Loucy (cell line): ENCODE results near the gene STXBP5.

ENCODE experiments used
- H2AFZ ChIP-seq: fragments of 200-600 bp; sonication (generic); 2 replicates; pipeline ENCODE4 v1.6.0; 2016; ENCODE audit warnings: antibody characterized with exemption, mild to moderate bottlenecking, low read length, moderate library complexity
- H3F3A ChIP-seq: fragments of 200-600 bp; 2 replicates; pipeline ENCODE4 v1.6.0; 2016; ENCODE audit warnings: antibody characterized with exemption, low read depth, mild to moderate bottlenecking
- H3K27me3 ChIP-seq: fragments of 200-600 bp; sonication (generic); 2 replicates; pipeline ENCODE4 v1.6.1; 2014; ENCODE audit warnings: low read length, mild to moderate bottlenecking; ENCODE audit not compliant: insufficient read depth, poor library complexity, severe bottlenecking
- H3K36me3 ChIP-seq: fragments of 200-600 bp; sonication (generic); 2 replicates; pipeline ENCODE4 v1.6.1; 2016; ENCODE audit warnings: low read length; ENCODE audit not compliant: insufficient read depth
- H3K4me1 ChIP-seq: fragments of 200-600 bp; sonication (generic); 2 replicates; pipeline ENCODE4 v1.5.1; 2014; ENCODE audit warnings: low read length, mild to moderate bottlenecking; ENCODE audit not compliant: insufficient read depth, poor library complexity, severe bottlenecking
- H3K4me2 ChIP-seq: fragments of 200-600 bp; sonication (generic); 2 replicates; pipeline ENCODE4 v1.6.0; 2014; ENCODE audit warnings: antibody characterized with exemption, low read length, low read depth, mild to moderate bottlenecking; ENCODE audit not compliant: poor library complexity, severe bottlenecking
- H3K4me3 ChIP-seq: fragments of 200-600 bp; sonication (generic); 2 replicates; pipeline ENCODE4 v1.5.1; 2014; ENCODE audit warnings: low read length, mild to moderate bottlenecking, mixed read lengths; ENCODE audit not compliant: poor library complexity, severe bottlenecking
- H3K79me2 ChIP-seq: fragments of 200-600 bp; sonication (generic); 2 replicates; pipeline ENCODE4 v1.6.1; 2014; ENCODE audit warnings: low read length; ENCODE audit not compliant: insufficient read depth
- H3K9ac ChIP-seq: fragments of 200-600 bp; sonication (generic); 2 replicates; pipeline ENCODE4 v1.6.0; 2014; ENCODE audit warnings: mild to moderate bottlenecking, low read depth, low read length, moderate library complexity; ENCODE audit not compliant: poor library complexity, severe bottlenecking
- H3K9me2 ChIP-seq: fragments of 200-600 bp; sonication (generic); replicated peaks from 2 replicates; pipeline ENCODE4 v1.6.1; 2016; ENCODE audit warnings: low read depth, low read length, mixed read lengths
- H3K9me3 ChIP-seq: fragments of 200-600 bp; sonication (generic); 2 replicates; pipeline ENCODE4 v1.6.1; 2014; ENCODE audit warnings: mild to moderate bottlenecking, antibody characterized with exemption, low read length, low read depth; ENCODE audit not compliant: insufficient read depth
- H4K20me1 ChIP-seq: fragments of 200-600 bp; sonication (generic); 2 replicates; pipeline ENCODE4 v1.6.0; 2014; ENCODE audit warnings: antibody characterized with exemption, low read length, mild to moderate bottlenecking; ENCODE audit not compliant: insufficient read depth, poor library complexity, severe bottlenecking
- EZH2phosphoT487 ChIP-seq: fragments of 200-600 bp; IDR thresholded peaks from 2 replicates; pipeline ENCODE4 v1.6.1; 2018; ENCODE audit warnings: antibody characterized with exemption, mild to moderate bottlenecking, moderate library complexity, borderline replicate concordance
- TF ChIP-seq, protein P1 (sequence below): fragments of 200-600 bp; sonication (generic); conservative IDR thresholded peaks from 2 replicates; pipeline ENCODE4 v1.5.1; 2014; ENCODE audit warnings: mild to moderate bottlenecking, antibody characterized with exemption, low read length

STXBP5 gene

GRCh38 chr6:147201885-147202515 is 2.2 kb upstream of the STXBP5 start:
- Histone ChIP-seq H3K9me3 (no peaks in the 10 kb centered on the region), H3K4me2 (peak overlapping the region; percentile 91), H3K4me3 (peak overlapping the region; percentile 87), H2AFZ (peak overlapping the region; percentile 85), H3K4me1 (peaks cover 29% of the 10 kb centered on the region), H4K20me1 (peaks cover 20% of the 10 kb centered on the region), H3K79me2 (peaks cover 25% of the 10 kb centered on the region), H3K9ac (peak overlapping the region; percentile 86), H3F3A (no peaks in the 10 kb centered on the region), H3K36me3 (no peaks in the 10 kb centered on the region), H3K27me3 (no peaks in the 10 kb centered on the region), H3K9me2 (no peaks in the 10 kb centered on the region)
- TF ChIP-seq, protein P1, sequence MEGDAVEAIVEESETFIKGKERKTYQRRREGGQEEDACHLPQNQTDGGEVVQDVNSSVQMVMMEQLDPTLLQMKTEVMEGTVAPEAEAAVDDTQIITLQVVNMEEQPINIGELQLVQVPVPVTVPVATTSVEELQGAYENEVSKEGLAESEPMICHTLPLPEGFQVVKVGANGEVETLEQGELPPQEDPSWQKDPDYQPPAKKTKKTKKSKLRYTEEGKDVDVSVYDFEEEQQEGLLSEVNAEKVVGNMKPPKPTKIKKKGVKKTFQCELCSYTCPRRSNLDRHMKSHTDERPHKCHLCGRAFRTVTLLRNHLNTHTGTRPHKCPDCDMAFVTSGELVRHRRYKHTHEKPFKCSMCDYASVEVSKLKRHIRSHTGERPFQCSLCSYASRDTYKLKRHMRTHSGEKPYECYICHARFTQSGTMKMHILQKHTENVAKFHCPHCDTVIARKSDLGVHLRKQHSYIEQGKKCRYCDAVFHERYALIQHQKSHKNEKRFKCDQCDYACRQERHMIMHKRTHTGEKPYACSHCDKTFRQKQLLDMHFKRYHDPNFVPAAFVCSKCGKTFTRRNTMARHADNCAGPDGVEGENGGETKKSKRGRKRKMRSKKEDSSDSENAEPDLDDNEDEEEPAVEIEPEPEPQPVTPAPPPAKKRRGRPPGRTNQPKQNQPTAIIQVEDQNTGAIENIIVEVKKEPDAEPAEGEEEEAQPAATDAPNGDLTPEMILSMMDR, result no peak
- no peak for TF ChIP-seq EZH2phosphoT487

GRCh38 chr6:147202516-147203310 is 1.5 kb upstream of the STXBP5 start:
- TF ChIP-seq EZH2phosphoT487, result no peak
- TF ChIP-seq, protein P1, result no peak
- peaks cover 34% of the 10 kb centered on the region for H3K4me1 ChIP-seq

DNA sequence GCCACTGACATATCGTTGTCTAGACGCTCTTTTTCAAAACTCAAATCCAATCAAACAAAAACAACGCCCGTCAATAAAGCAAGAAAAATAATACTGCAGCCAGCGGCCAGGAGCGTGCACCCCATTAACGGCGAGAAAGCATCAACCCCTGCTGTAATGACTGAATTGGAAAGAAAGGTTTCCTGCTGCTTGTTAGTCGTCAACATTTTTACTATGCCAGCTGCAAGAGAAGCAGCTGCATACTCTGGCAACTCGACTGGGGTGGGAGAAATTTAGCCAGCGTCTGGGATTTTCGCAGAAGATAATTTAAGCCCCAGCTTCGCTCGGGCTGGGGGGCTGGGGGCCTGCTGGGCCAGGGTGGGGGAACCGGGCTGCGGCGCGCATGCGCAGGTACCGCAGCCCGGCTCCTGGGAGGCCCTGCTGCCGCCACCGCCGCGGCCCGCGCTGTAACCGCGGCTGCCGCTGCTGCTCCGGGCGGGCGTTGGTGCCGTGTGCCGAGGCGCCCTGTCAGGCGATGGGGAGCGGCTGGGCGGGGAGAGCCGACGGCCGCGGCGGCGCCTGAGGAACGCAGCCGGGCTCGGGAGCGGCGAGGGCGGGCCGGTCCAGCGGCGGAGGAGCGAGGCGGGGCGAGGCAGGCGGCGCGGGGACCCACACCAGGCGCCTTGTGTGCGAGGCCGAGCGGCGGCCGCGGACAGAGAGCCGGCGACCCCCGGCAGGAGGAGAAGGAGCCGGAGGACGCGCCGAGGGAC is 732 bp upstream of the STXBP5 start:
- H4K20me1 ChIP-seq, result peaks cover 30% of the 10 kb centered on the region

More at GRCh38 chr6:147202516-147203310, 1.5 kb upstream of the STXBP5 start:
- Histone ChIP-seq H4K20me1 (peaks cover 25% of the 10 kb centered on the region), H2AFZ (peak overlapping the region; percentile 89), H3F3A (no peaks in the 10 kb centered on the region), H3K9me2 (no peaks in the 10 kb centered on the region), H3K4me2 (peak overlapping the region; percentile 91), H3K27me3 (no peaks in the 10 kb centered on the region), H3K79me2 (peaks cover 32% of the 10 kb centered on the region), H3K4me3 (peak overlapping the region; percentile 87), H3K9me3 (no peaks in the 10 kb centered on the region), H3K36me3 (no peaks in the 10 kb centered on the region), H3K9ac (peak overlapping the region; percentile 86)

More for the DNA sequence above, 732 bp upstream of the STXBP5 start:
- no peaks in the 10 kb centered on the region for H3K27me3 ChIP-seq
- no peaks in the 10 kb centered on the region for H3K36me3 ChIP-seq
- H2AFZ ChIP-seq, result peak overlapping the region; percentile 89
- H3K9me3 ChIP-seq, result no peaks in the 10 kb centered on the region
- no peaks in the 10 kb centered on the region for H3F3A ChIP-seq
- H3K9me2 ChIP-seq, result no peaks in the 10 kb centered on the region
- peaks cover 39% of the 10 kb centered on the region for H3K79me2 ChIP-seq
- peak overlapping the region; percentile 91 for H3K4me2 ChIP-seq
- TF ChIP-seq, protein P1, result no peak
- no peak for TF ChIP-seq EZH2phosphoT487
- peak overlapping the region; percentile 86 for H3K9ac ChIP-seq
- peaks cover 41% of the 10 kb centered on the region for H3K4me1 ChIP-seq
- peak overlapping the region; percentile 87 for H3K4me3 ChIP-seq
